Breast epithelium (tissue), 3 donors: Measurements from ENCODE around the gene PATJ.
"Not testable (repeated sequence)": the region's sequence is repeated elsewhere in the genome, so short reads cannot be mapped to it uniquely, and the experiment has no call there.

Experiments
- POLR2A ChIP-seq: fragments of 450-650 bp; IDR thresholded peaks from one replicate; pipeline ENCODE4 v1.6.1; 2016; ENCODE audit warnings: antibody characterized with exemption, mild to moderate bottlenecking, moderate library complexity
- POLR2AphosphoS5 ChIP-seq, 3 donors: sonication (generic); formaldehyde crosslinking; IDR thresholded peaks; one replicate each; pipeline ENCODE4 v1.6.1; 2017; ENCODE audit warnings: antibody characterized with exemption in 3 of 3
- TF ChIP-seq, protein P1 (sequence below), 3 donors: fragments of 450-650 bp; IDR thresholded peaks; one replicate each; pipeline ENCODE4 v1.5.1; 2016 to 2017; ENCODE audit warnings: antibody characterized with exemption in 3 of 3, mild to moderate bottlenecking in 3 of 3, moderate library complexity in 3 of 3

DNA sequence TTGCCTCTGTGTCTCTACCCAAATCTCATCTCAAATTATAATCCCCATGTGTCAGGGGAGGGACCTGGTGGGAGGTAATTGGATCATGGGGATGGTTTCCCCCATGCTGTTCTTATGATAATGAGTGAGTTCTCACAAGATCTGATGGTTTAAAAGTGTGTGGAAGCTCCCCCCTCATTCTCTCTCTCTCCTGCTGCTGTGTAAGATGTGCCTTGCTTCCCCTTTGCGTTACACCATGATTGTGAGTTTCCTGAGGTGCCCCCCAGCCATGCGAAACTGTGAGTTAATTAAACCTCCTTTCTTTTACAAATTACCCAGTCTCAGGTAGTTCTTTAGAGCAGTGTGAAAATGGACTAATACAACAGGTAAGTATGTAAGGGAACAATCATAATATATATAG lies 102.4 kb downstream of the PATJ start:
- TF ChIP-seq, protein P1, sequence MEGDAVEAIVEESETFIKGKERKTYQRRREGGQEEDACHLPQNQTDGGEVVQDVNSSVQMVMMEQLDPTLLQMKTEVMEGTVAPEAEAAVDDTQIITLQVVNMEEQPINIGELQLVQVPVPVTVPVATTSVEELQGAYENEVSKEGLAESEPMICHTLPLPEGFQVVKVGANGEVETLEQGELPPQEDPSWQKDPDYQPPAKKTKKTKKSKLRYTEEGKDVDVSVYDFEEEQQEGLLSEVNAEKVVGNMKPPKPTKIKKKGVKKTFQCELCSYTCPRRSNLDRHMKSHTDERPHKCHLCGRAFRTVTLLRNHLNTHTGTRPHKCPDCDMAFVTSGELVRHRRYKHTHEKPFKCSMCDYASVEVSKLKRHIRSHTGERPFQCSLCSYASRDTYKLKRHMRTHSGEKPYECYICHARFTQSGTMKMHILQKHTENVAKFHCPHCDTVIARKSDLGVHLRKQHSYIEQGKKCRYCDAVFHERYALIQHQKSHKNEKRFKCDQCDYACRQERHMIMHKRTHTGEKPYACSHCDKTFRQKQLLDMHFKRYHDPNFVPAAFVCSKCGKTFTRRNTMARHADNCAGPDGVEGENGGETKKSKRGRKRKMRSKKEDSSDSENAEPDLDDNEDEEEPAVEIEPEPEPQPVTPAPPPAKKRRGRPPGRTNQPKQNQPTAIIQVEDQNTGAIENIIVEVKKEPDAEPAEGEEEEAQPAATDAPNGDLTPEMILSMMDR (IDR thresholded peaks at IDR 0.05) = not testable (repeated sequence)
- TF ChIP-seq POLR2A; POLR2AphosphoS5 (IDR thresholded peaks at IDR 0.05): not testable (repeated sequence)
